Breast epithelium (tissue), 3 donors: ENCODE data around the gene NPIPB13.
"Not testable (repeated sequence)": the region's sequence is repeated elsewhere in the genome, so short reads cannot be mapped to it uniquely, and the experiment has no call there.

Source experiments
- CTCF ChIP-seq, 3 donors: fragments of 450-650 bp; IDR thresholded peaks; one replicate each; pipeline ENCODE4 v1.5.1; 2016 to 2017; ENCODE audit warnings: antibody characterized with exemption in 3 of 3, mild to moderate bottlenecking in 3 of 3, moderate library complexity in 3 of 3
- POLR2A ChIP-seq: fragments of 450-650 bp; IDR thresholded peaks from one replicate; pipeline ENCODE4 v1.6.1; 2016; ENCODE audit warnings: antibody characterized with exemption, mild to moderate bottlenecking, moderate library complexity
- POLR2AphosphoS5 ChIP-seq, 3 donors: sonication (generic); formaldehyde crosslinking; IDR thresholded peaks; one replicate each; pipeline ENCODE4 v1.6.1; 2017; ENCODE audit warnings: antibody characterized with exemption in 3 of 3

GRCh38 chr16:30205541-30206236 is 42.6 kb downstream of the NPIPB13 start:
- not testable (repeated sequence) for TF ChIP-seq CTCF (IDR thresholded peaks at IDR 0.05); POLR2A; POLR2AphosphoS5 (IDR thresholded peaks at IDR 0.05)
